ENCODE data around the gene ELOVL3. TPM values are rescaled to one million over a fixed set of nuclear protein-coding genes. Genes with fewer than 3 reads are reported as not detected.
"Not testable (repeated sequence)": the region's sequence is repeated elsewhere in the genome, so short reads cannot be mapped to it uniquely, and the experiment has no call there.

ELOVL3 gene
- total RNA-seq, 1 donor from 2014 or later = 0.27 TPM

GRCh38 chr10:102202386-102202785 lies 23.7 kb upstream of the ELOVL3 start:
- H3K27ac Mint-ChIP-seq = no peak overlapping the region
- peaks cover 13% of the 10 kb centered on the region for H3K27me3 Mint-ChIP-seq (ENCODE audit: low read depth)
- TF ChIP-seq, protein P1, sequence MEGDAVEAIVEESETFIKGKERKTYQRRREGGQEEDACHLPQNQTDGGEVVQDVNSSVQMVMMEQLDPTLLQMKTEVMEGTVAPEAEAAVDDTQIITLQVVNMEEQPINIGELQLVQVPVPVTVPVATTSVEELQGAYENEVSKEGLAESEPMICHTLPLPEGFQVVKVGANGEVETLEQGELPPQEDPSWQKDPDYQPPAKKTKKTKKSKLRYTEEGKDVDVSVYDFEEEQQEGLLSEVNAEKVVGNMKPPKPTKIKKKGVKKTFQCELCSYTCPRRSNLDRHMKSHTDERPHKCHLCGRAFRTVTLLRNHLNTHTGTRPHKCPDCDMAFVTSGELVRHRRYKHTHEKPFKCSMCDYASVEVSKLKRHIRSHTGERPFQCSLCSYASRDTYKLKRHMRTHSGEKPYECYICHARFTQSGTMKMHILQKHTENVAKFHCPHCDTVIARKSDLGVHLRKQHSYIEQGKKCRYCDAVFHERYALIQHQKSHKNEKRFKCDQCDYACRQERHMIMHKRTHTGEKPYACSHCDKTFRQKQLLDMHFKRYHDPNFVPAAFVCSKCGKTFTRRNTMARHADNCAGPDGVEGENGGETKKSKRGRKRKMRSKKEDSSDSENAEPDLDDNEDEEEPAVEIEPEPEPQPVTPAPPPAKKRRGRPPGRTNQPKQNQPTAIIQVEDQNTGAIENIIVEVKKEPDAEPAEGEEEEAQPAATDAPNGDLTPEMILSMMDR (IDR thresholded peaks at IDR 0.05; ENCODE audit: unreplicated experiment) = no peak
- H3K36me3 Mint-ChIP-seq = no peaks in the 10 kb centered on the region
- no peaks in the 10 kb centered on the region for H3K4me1 Mint-ChIP-seq
- H3K4me3 Mint-ChIP-seq = no peak overlapping the region
- no peak for DNase-seq (ENCODE audit: low spot score in 2 of 2, unreplicated experiment in 2 of 2)
- H3K9me3 Mint-ChIP-seq = peaks cover 31% of the 10 kb centered on the region

DNA sequence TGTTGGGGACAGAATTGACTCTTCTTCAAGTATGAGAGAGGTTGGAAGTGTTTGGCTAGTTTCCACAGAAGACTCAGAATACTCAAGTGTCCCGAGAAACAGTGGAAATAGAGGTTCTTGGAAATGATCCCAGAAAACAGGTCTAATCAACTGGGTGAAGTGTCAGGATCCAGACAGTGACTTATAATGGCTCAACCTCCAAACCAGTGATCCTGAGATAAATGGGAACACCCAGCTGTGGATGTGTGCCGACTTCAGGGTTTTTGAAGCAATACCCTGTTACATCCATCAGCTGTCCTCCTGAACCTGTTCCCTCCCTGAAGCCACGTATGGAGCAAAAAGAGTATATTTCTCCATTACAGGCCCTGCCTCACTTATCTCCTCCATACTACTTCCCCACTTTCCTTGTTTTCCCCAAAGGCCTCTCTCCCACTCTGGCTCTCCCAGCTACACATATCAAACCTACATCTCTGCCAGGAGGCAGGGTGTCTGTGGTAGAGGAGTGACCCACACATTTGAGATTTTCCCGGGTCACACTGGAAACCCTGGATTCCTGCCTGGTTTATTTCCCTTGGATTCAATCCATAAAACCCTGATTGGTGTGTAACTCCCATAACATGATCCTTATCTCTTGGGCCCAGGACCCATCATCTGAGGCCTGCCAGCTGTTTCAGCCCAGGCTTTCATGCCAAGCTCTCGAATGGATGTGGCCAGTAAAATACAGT lies 17.6 kb upstream of the ELOVL3 start:
- no peak for DNase-seq (ENCODE audit: low spot score in 2 of 2, unreplicated experiment in 2 of 2)
- no peak overlapping the region for H3K4me3 Mint-ChIP-seq
- no peaks in the 10 kb centered on the region for H3K36me3 Mint-ChIP-seq
- H3K27me3 Mint-ChIP-seq (ENCODE audit: low read depth) = peaks cover 15% of the 10 kb centered on the region
- TF ChIP-seq, protein P1 (IDR thresholded peaks at IDR 0.05; ENCODE audit: unreplicated experiment) = no peak
- H3K27ac Mint-ChIP-seq = peak overlapping the region; percentile 0
- H3K9me3 Mint-ChIP-seq = peaks cover 10% of the 10 kb centered on the region
- H3K4me1 Mint-ChIP-seq = peaks cover 4% of the 10 kb centered on the region

DNA sequence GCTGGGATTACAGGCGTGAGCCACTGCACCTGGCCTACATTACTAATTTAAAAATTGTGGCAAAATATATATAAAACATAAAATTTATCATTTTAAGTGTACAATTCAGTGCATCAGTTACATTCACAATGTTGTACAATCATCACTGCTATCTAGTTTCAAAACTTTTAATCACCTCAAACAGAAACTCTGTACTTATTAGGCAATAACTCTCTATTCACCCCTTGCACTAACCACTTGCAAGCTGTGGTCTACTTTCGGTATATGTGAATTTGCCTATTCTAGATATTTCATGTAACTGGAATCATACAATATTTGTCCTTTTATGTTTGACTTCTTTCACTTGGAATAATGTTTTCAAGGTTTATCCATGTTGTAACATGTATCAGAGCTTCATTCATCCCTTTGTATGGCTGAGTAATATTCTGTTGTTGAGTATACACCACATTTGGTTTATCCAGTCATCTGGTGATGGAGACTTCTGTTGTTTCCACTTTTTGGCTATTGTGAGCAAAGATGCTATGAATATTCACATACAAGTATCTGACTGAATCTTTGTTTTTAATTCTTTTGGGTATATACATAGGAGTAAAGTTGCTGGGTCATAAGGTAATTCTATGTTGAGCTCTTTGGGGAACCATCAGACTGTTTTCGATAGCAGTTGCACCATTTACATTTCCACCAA lies 14.3 kb upstream of the ELOVL3 start:
- Mint-ChIP-seq H3K9me3 (peaks cover 5% of the 10 kb centered on the region), H3K4me3 (no peak overlapping the region), H3K36me3 (no peaks in the 10 kb centered on the region), H3K4me1 (peaks cover 4% of the 10 kb centered on the region), H3K27ac (no peak overlapping the region), H3K27me3 (ENCODE audit: low read depth) (peaks cover 23% of the 10 kb centered on the region)
- DNase-seq (ENCODE audit: low spot score in 2 of 2, unreplicated experiment in 2 of 2) = no peak
- TF ChIP-seq, protein P1 (IDR thresholded peaks at IDR 0.05; ENCODE audit: unreplicated experiment) = no peak

GRCh38 chr10:102213599-102213998 lies 12.5 kb upstream of the ELOVL3 start:
- H3K4me3 Mint-ChIP-seq; H3K27ac Mint-ChIP-seq; H3K9me3 Mint-ChIP-seq; H3K4me1 Mint-ChIP-seq; H3K36me3 Mint-ChIP-seq; DNase-seq (ENCODE audit: low spot score in 2 of 2, unreplicated experiment in 2 of 2): not testable (repeated sequence)
- H3K27me3 Mint-ChIP-seq (ENCODE audit: low read depth) = peaks cover 30% of the 10 kb centered on the region

- Mint-ChIP-seq H3K9me3 (peaks cover 1% of the 10 kb centered on the region), H3K27me3 (ENCODE audit: low read depth) (peaks cover 39% of the 10 kb centered on the region)
Measured at GRCh38 chr10:102219370-102219769, 6.7 kb upstream of the ELOVL3 start.

GRCh38 chr10:102220612-102221011 lies 5.5 kb upstream of the ELOVL3 start:
- no peak overlapping the region for H3K27ac Mint-ChIP-seq
- TF ChIP-seq, protein P1 (IDR thresholded peaks at IDR 0.05; ENCODE audit: unreplicated experiment) = no peak
- H3K36me3 Mint-ChIP-seq = no peaks in the 10 kb centered on the region
- no peak overlapping the region for H3K4me3 Mint-ChIP-seq
- peaks cover 4% of the 10 kb centered on the region for H3K4me1 Mint-ChIP-seq
- DNase-seq (ENCODE audit: low spot score in 2 of 2, unreplicated experiment in 2 of 2) = no peak
- H3K9me3 Mint-ChIP-seq = no peaks in the 10 kb centered on the region
- peaks cover 38% of the 10 kb centered on the region for H3K27me3 Mint-ChIP-seq (ENCODE audit: low read depth)

More at GRCh38 chr10:102219370-102219769, 6.7 kb upstream of the ELOVL3 start:
- Mint-ChIP-seq H3K36me3 (no peaks in the 10 kb centered on the region), H3K27ac (no peak overlapping the region), H3K4me1 (no peaks in the 10 kb centered on the region), H3K4me3 (no peak overlapping the region)
- DNase-seq (ENCODE audit: low spot score in 2 of 2, unreplicated experiment in 2 of 2) = no peak
- TF ChIP-seq, protein P1 (IDR thresholded peaks at IDR 0.05; ENCODE audit: unreplicated experiment) = no peak
